SU-DHL-6 (cell line): ENCODE data around the gene USP24.

Source experiments
- H2AFZ ChIP-seq: fragments of 200-600 bp; sonication (generic); 2 replicates; pipeline ENCODE4 v1.6.1; 2014; ENCODE audit warnings: low read depth, mild to moderate bottlenecking, moderate library complexity, mixed read lengths, antibody characterized with exemption, low read length; ENCODE audit not compliant: severe bottlenecking
- H3F3A ChIP-seq: fragments of 200-600 bp; shearing (Covaris generic); 2 replicates; pipeline ENCODE4 v1.6.0; 2016; ENCODE audit warnings: antibody characterized with exemption, mild to moderate bottlenecking; ENCODE audit not compliant: insufficient read depth
- H3K27ac ChIP-seq: fragments of 200-600 bp; sonication (generic); 2 replicates; pipeline ENCODE4 v1.5.1; 2016; ENCODE audit warnings: low read depth, mild to moderate bottlenecking, low read length, moderate library complexity, mixed read lengths
- H3K27me3 ChIP-seq: fragments of 200-600 bp; sonication (generic), shearing (Covaris generic); 2 replicates; pipeline ENCODE4 v1.6.0; 2014; ENCODE audit warnings: mild to moderate bottlenecking, low read length
- H3K36me3 ChIP-seq: fragments of 200-600 bp; sonication (generic); 2 replicates; pipeline ENCODE4 v1.6.1; 2014; ENCODE audit warnings: mild to moderate bottlenecking, low read length, mixed read lengths
- H3K4me2 ChIP-seq: fragments of 300-600, 200-600 bp; shearing (Covaris generic), sonication (generic); 2 replicates; pipeline ENCODE4 v1.6.0; 2014; ENCODE audit warnings: low read length, low read depth, mild to moderate bottlenecking; ENCODE audit not compliant: poor library complexity, severe bottlenecking
- H3K4me3 ChIP-seq: fragments of 200-600 bp; sonication (generic); 2 replicates; pipeline ENCODE4 v1.5.1; 2014; ENCODE audit warnings: antibody characterized with exemption, low read length, mild to moderate bottlenecking, mixed read lengths; ENCODE audit not compliant: insufficient read depth, poor library complexity, severe bottlenecking
- H3K79me2 ChIP-seq: fragments of 200-600 bp; sonication (generic); 2 replicates; pipeline ENCODE4 v1.6.1; 2014; ENCODE audit warnings: mild to moderate bottlenecking, low read length, moderate library complexity; ENCODE audit not compliant: insufficient read depth
- H3K9ac ChIP-seq: fragments of 200-600 bp; sonication (generic); 2 replicates; pipeline ENCODE4 v1.7.0; 2014; ENCODE audit warnings: mild to moderate bottlenecking, low read length
- H3K9me2 ChIP-seq: fragments of 200-600 bp; sonication (generic); replicated peaks from 2 replicates; pipeline ENCODE4 v1.6.1; 2014; ENCODE audit warnings: low read length; ENCODE audit not compliant: insufficient read depth
- H3K9me3 ChIP-seq: fragments of 200-600 bp; sonication (generic); 2 replicates; pipeline ENCODE4 v1.6.1; 2014; ENCODE audit warnings: low read length, mixed read lengths; ENCODE audit not compliant: insufficient read depth
- H4K20me1 ChIP-seq: fragments of 200-600 bp; sonication (generic); 2 replicates; pipeline ENCODE4 v1.6.1; 2014; ENCODE audit warnings: low read depth, mild to moderate bottlenecking, antibody characterized with exemption, low read length, moderate library complexity, mixed read lengths
- CTCF ChIP-seq: fragments of 200-600 bp; sonication (generic); IDR thresholded peaks from one replicate; pipeline ENCODE4 v1.5.1; 2017; ENCODE audit warnings: antibody characterized with exemption, mild to moderate bottlenecking, low read length, moderate library complexity; ENCODE audit not compliant: insufficient read depth, poor library complexity, severe bottlenecking
- EZH2phosphoT487 ChIP-seq: fragments of 200-600 bp; sonication (generic), shearing (Covaris generic); conservative IDR thresholded peaks from 2 replicates; pipeline ENCODE4 v1.6.1; 2018; ENCODE audit warnings: mild to moderate bottlenecking, antibody characterized with exemption, low read length, moderate library complexity, mixed read lengths

The USP24 gene

DNA sequence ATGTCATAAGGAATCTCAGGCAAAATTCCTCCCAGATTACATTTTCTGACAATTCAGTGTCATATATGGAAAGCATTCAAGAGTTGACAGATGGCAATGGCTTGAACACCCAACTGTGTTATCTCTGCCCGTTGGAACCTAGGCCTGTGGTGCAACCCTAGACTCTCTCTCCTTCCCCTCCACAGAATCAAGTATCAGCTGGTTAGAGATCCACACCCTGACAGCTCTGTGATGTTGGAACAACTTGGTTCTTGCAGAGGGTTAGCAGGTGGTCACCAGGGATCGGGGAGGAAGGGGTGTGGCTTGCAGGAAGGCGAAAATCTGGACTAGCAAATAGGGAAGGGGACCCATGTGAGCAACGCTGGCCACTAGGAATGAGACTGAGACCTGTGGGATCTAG lies 149.5 kb downstream of the USP24 start:
- Histone ChIP-seq H3K36me3 (no peaks in the 10 kb centered on the region; the same call in 1 of the 2 replicates), H3K79me2 (no peaks in the 10 kb centered on the region), H3K4me2 (no peak overlapping the region), H3K9me3 (no peaks in the 10 kb centered on the region), H3K27ac (no peak overlapping the region), H4K20me1 (no peaks in the 10 kb centered on the region), H2AFZ (no peak overlapping the region), H3K4me3 (no peak overlapping the region), H3K9me2 (no peaks in the 10 kb centered on the region), H3K9ac (no peak overlapping the region), H3K27me3 (no peaks in the 10 kb centered on the region), H3F3A (no peaks in the 10 kb centered on the region)
- TF ChIP-seq EZH2phosphoT487, result no peak

GRCh38 chr1:55064861-55065263 lies 150.3 kb downstream of the USP24 start:
- TF ChIP-seq CTCF, result no peak
- TF ChIP-seq EZH2phosphoT487, result no peak
- no peaks in the 10 kb centered on the region for H3K9me3 ChIP-seq
- H2AFZ ChIP-seq, result no peak overlapping the region
- H4K20me1 ChIP-seq, result no peaks in the 10 kb centered on the region
- no peaks in the 10 kb centered on the region; the same call in 1 of the 2 replicates for H3K36me3 ChIP-seq
- H3F3A ChIP-seq, result no peaks in the 10 kb centered on the region
- H3K9me2 ChIP-seq, result no peaks in the 10 kb centered on the region
- H3K27me3 ChIP-seq, result no peaks in the 10 kb centered on the region
- no peak overlapping the region for H3K27ac ChIP-seq
- no peaks in the 10 kb centered on the region for H3K79me2 ChIP-seq
- H3K4me3 ChIP-seq, result no peak overlapping the region
- H3K9ac ChIP-seq, result no peak overlapping the region
- no peak overlapping the region for H3K4me2 ChIP-seq

GRCh38 chr1:55064071-55064581 lies 151.0 kb downstream of the USP24 start:
- Histone ChIP-seq H3K4me3 (no peak overlapping the region), H4K20me1 (no peaks in the 10 kb centered on the region), H3K27ac (no peak overlapping the region), H3F3A (no peaks in the 10 kb centered on the region), H2AFZ (no peak overlapping the region), H3K9me3 (no peaks in the 10 kb centered on the region), H3K4me2 (no peak overlapping the region), H3K27me3 (no peaks in the 10 kb centered on the region), H3K79me2 (no peaks in the 10 kb centered on the region), H3K36me3 (no peaks in the 10 kb centered on the region; the same call in 1 of the 2 replicates), H3K9ac (no peak overlapping the region), H3K9me2 (no peaks in the 10 kb centered on the region)
- peak; percentile 44 for TF ChIP-seq CTCF
- TF ChIP-seq EZH2phosphoT487, result no peak

GRCh38 chr1:55063577-55063942 lies 151.6 kb downstream of the USP24 start:
- no peaks in the 10 kb centered on the region for H3K27me3 ChIP-seq
- TF ChIP-seq CTCF (no peak), EZH2phosphoT487 (no peak)
- no peak overlapping the region for H3K9ac ChIP-seq
- H3K9me2 ChIP-seq, result no peaks in the 10 kb centered on the region
- no peaks in the 10 kb centered on the region for H3F3A ChIP-seq
- no peaks in the 10 kb centered on the region for H3K9me3 ChIP-seq
- H2AFZ ChIP-seq, result no peak overlapping the region
- no peak overlapping the region for H3K4me3 ChIP-seq
- H3K4me2 ChIP-seq, result no peak overlapping the region
- no peaks in the 10 kb centered on the region for H3K79me2 ChIP-seq
- H3K36me3 ChIP-seq, result no peaks in the 10 kb centered on the region; the same call in 1 of the 2 replicates
- H3K27ac ChIP-seq, result no peak overlapping the region
- H4K20me1 ChIP-seq, result no peaks in the 10 kb centered on the region
